Bronchial epithelial cell (primary cell): Measurements from ENCODE around the gene ZNF791. TPM values are rescaled to one million over a fixed set of nuclear protein-coding genes. Genes with fewer than 3 reads are reported as not detected.

Experiments used
- DNase-seq: peaks from one replicate; pipeline ENCODE4 v3.0.0-alpha.2; 2010; ENCODE audit warnings: low read depth
- FAIRE-seq: peaks from 2 replicates; lab custom pipeline; 2011; peaks lifted over from hg19 to GRCh38; lab: Jason Lieb, UNC
- H3K27me3 ChIP-seq: 2 replicates; pipeline ENCODE4 v1.5.1; 2011; ENCODE audit warnings: low read length; ENCODE audit not compliant: control insufficient read depth, insufficient read depth
- H3K36me3 ChIP-seq: 2 replicates; pipeline ENCODE4 v1.5.1; 2011; ENCODE audit warnings: low read length; ENCODE audit not compliant: control insufficient read depth, insufficient read depth
- H3K4me3 ChIP-seq: 2 replicates; pipeline ENCODE4 v1.5.1; 2011; ENCODE audit warnings: mild to moderate bottlenecking, low read depth, low read length, control low read depth
- CTCF ChIP-seq: IDR thresholded peaks from 2 replicates; pipeline ENCODE4 v1.5.1; 2011; ENCODE audit warnings: mild to moderate bottlenecking, moderate library complexity, low read length, control low read depth, inconsistent platforms; ENCODE audit not compliant: insufficient read depth, severe bottlenecking
- total RNA-seq: library from RNA; depleted of rRNA; stranded (reverse); fragments of >200 nt; gene quantifications from 2 replicates; pipeline ENCODE4 v1.2.1, GENCODE V29; 2014

ZNF791 gene
- total RNA-seq, 1 donor from 2014 or later = 11.1 TPM

- no peak for FAIRE-seq
- H3K27me3 ChIP-seq = no peaks in the 10 kb centered on the region
- no peak overlapping the region for H3K4me3 ChIP-seq
- H3K36me3 ChIP-seq = peaks cover 16% of the 10 kb centered on the region
- no peak for TF ChIP-seq CTCF
- no peak for DNase-seq
These were observed 16.2 kb downstream of the ZNF791 start for GRCh38 chr19:12626958-12627357.

- no peak for TF ChIP-seq CTCF
- peaks cover 16% of the 10 kb centered on the region for H3K36me3 ChIP-seq
- FAIRE-seq = no peak
These were observed 17.6 kb downstream of the ZNF791 start for GRCh38 chr19:12628040-12629022.

GRCh38 chr19:12629215-12629614 lies 18.5 kb downstream of the ZNF791 start:
- FAIRE-seq = no peak
- no peak overlapping the region for H3K4me3 ChIP-seq
- no peak for TF ChIP-seq CTCF

More at GRCh38 chr19:12628040-12629022, 17.6 kb downstream of the ZNF791 start:
- no peaks in the 10 kb centered on the region for H3K27me3 ChIP-seq
- peak; percentile 7 for DNase-seq
- no peak overlapping the region for H3K4me3 ChIP-seq

GRCh38 chr19:12636631-12637030 lies 25.9 kb downstream of the ZNF791 start:
- Histone ChIP-seq H3K36me3 (no peaks in the 10 kb centered on the region), H3K27me3 (no peaks in the 10 kb centered on the region), H3K4me3 (no peak overlapping the region)
- no peak for DNase-seq
- no peak for TF ChIP-seq CTCF
- FAIRE-seq = no peak

More at GRCh38 chr19:12629215-12629614, 18.5 kb downstream of the ZNF791 start:
- H3K36me3 ChIP-seq = peaks cover 13% of the 10 kb centered on the region
- H3K27me3 ChIP-seq = no peaks in the 10 kb centered on the region
- no peak for DNase-seq

GRCh38 chr19:12638611-12639182 lies 28.0 kb downstream of the ZNF791 start:
- H3K27me3 ChIP-seq = no peaks in the 10 kb centered on the region
- DNase-seq = no peak
- FAIRE-seq = no peak
- no peak overlapping the region for H3K4me3 ChIP-seq
- no peaks in the 10 kb centered on the region for H3K36me3 ChIP-seq
- no peak for TF ChIP-seq CTCF
